ENCODE data around the gene MYOZ3. TPM values are rescaled to one million over a fixed set of nuclear protein-coding genes. Genes with fewer than 3 reads are reported as not detected.

Gene MYOZ3
- total and polyA plus RNA-seq, 2 of the 8 experiments (the other 6 are each of a cell fraction or from before 2014, with no cell fraction given): 9.6 to 19.1 TPM

- TF ChIP-seq FOSL1 (IDR thresholded peaks at IDR 0.05; ENCODE audit: insufficient read depth, low read depth, low read length) (no peak), CHD1 (IDR thresholded peaks at IDR 0.05; ENCODE audit: low read depth, low read length) (no peak), JUND (IDR thresholded peaks at IDR 0.05; ENCODE audit: low read length) (no peak), SRF (IDR thresholded peaks at IDR 0.05; ENCODE audit: low read depth, low read length) (no peak), USF2 (IDR thresholded peaks at IDR 0.05; ENCODE audit: low read length) (no peak)
Measured at GRCh38 chr5:150670948-150671310, 9.9 kb downstream of the MYOZ3 start (continued).
